Mesendoderm (in vitro differentiated cells): ENCODE data around the gene OR10A5. TPM values are rescaled to one million over a fixed set of nuclear protein-coding genes. Genes with fewer than 3 reads are reported as not detected.
"Not testable (repeated sequence)": the region's sequence is repeated elsewhere in the genome, so short reads cannot be mapped to it uniquely, and the experiment has no call there.

Experiments
- DNase-seq: peaks from one replicate; pipeline ENCODE4 v3.0.0; 2013
- H2AK5ac ChIP-seq: 2 replicates; pipeline ENCODE4 v1.6.1; 2013; ENCODE audit warnings: low read length, inconsistent platforms
- H2BK120ac ChIP-seq: 2 replicates; pipeline ENCODE4 v1.6.1; 2013; ENCODE audit warnings: low read depth, mild to moderate bottlenecking, low read length, moderate library complexity, mixed read lengths
- H2BK15ac ChIP-seq: replicated peaks from 2 replicates; pipeline ENCODE4 v1.6.1; 2013; ENCODE audit warnings: low read depth, mild to moderate bottlenecking, moderate library complexity
- H2BK5ac ChIP-seq: 2 replicates; pipeline ENCODE4 v1.6.1; 2013; ENCODE audit warnings: low read length, inconsistent platforms
- H3K18ac ChIP-seq: 2 replicates; pipeline ENCODE4 v1.6.1; 2013; ENCODE audit warnings: mild to moderate bottlenecking, low read length, mixed read lengths
- H3K23ac ChIP-seq: one replicate; pipeline ENCODE4 v1.6.1; 2013; ENCODE audit warnings: low read length
- H3K27ac ChIP-seq: 2 replicates; pipeline ENCODE4 v1.5.1; 2013; ENCODE audit warnings: low read depth, mild to moderate bottlenecking, inconsistent platforms, low read length, moderate library complexity
- H3K27me3 ChIP-seq: 2 replicates; pipeline ENCODE4 v1.6.1; 2013; ENCODE audit warnings: low read length, control low read depth, mild to moderate bottlenecking, inconsistent platforms; ENCODE audit not compliant: insufficient read depth, poor library complexity
- H3K36me3 ChIP-seq: 2 replicates; pipeline ENCODE4 v1.6.1; 2013; ENCODE audit warnings: low read length, inconsistent platforms; ENCODE audit not compliant: control insufficient read depth, insufficient read depth
- H3K4ac ChIP-seq: one replicate; pipeline ENCODE4 v1.6.1; 2013; ENCODE audit warnings: low read depth, mild to moderate bottlenecking, low read length, moderate library complexity
- H3K4me1 ChIP-seq: 2 replicates; pipeline ENCODE4 v1.6.1; 2013; ENCODE audit warnings: low read depth, low read length, inconsistent platforms; ENCODE audit not compliant: control insufficient read depth
- H3K4me2 ChIP-seq: 2 replicates; pipeline ENCODE4 v1.6.1; 2013; ENCODE audit warnings: low read length
- H3K4me3 ChIP-seq: 2 replicates; pipeline ENCODE4 v1.5.1; 2013; ENCODE audit warnings: mild to moderate bottlenecking, low read length
- H3K56ac ChIP-seq: one replicate; pipeline ENCODE4 v1.6.1; 2013; ENCODE audit warnings: low read length
- H3K79me1 ChIP-seq: 2 replicates; pipeline ENCODE4 v1.6.1; 2013; ENCODE audit warnings: low read length, inconsistent platforms
- H3K79me2 ChIP-seq: 2 replicates; pipeline ENCODE4 v1.6.1; 2013; ENCODE audit warnings: mild to moderate bottlenecking, low read length; ENCODE audit not compliant: control insufficient read depth, insufficient read depth
- H3K9ac ChIP-seq: 2 replicates; pipeline ENCODE4 v1.6.1; 2013; ENCODE audit warnings: low read length, inconsistent platforms
- H4K5ac ChIP-seq: one replicate; pipeline ENCODE4 v1.6.1; 2013; ENCODE audit warnings: low read length
- H4K8ac ChIP-seq: one replicate; pipeline ENCODE4 v1.6.1; 2013; ENCODE audit warnings: low read depth, mild to moderate bottlenecking, control low read depth, low read length, moderate library complexity
- WGBS: extraction: QIAGEN DNeasy Blood & Tissue Kit; methylation state at CpG from one replicate; pipeline ENCODE4 v1.1.7; 2013; ENCODE audit warnings: low lambda C conversion rate, missing lambda C conversion rate; ENCODE audit not compliant: insufficient coverage; ENCODE audit errors: extremely low coverage; 5-methylcytosine and 5-hydroxymethylcytosine counted together
- polyA plus RNA-seq, 2 experiments: library from polyadenylated mRNA; stranded (reverse); fragments of 200-250 nt; gene quantifications; one replicate each; pipeline ENCODE4 v1.2.3, GENCODE V29; 2013

The OR10A5 gene
- not detected for polyA plus RNA-seq (2013, experiment 1 of 2)
- polyA plus RNA-seq (2013, experiment 2 of 2), result not detected

DNA sequence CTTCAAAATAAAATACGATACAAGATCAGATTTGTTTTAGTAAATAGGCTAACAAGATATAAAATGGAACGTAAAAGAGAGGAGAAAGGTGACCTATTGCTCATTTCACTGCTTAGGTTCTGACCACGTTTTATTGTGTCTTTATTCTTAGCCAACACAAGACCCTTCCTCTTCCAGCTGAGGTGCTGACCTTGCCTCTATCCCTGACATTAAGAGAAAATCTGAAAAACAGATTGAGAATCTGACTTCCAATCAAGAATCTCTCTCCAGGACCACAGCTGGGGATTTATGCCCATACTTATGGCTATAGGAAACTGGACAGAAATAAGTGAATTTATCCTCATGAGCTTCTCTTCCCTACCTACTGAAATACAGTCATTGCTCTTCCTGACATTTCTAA is at the start of gene OR10A5:
Gene OR10A5 (plus strand): TSS at position 301 of the 400 bp plus-strand sequence. CDS start 0 bp downstream, at position 301.
- H2AK5ac ChIP-seq, result no peak within 1 kb of the TSS
- no peak within 1 kb of the TSS for H4K5ac ChIP-seq
- H3K4me3 ChIP-seq, result no peak within 1 kb of the TSS
- DNase-seq, result no peak
- no peaks in the 10 kb centered on the region for H3K4me1 ChIP-seq
- H3K79me2 ChIP-seq, result no peaks in the 10 kb centered on the region
- no peak within 1 kb of the TSS for H2BK15ac ChIP-seq
- H3K56ac ChIP-seq, result no peak within 1 kb of the TSS
- H3K27ac ChIP-seq, result no peak within 1 kb of the TSS
- H4K8ac ChIP-seq, result no peak within 1 kb of the TSS
- no peak within 1 kb of the TSS for H3K9ac ChIP-seq
- no peak within 1 kb of the TSS for H3K4me2 ChIP-seq
- H3K4ac ChIP-seq, result no peak within 1 kb of the TSS
- H3K27me3 ChIP-seq, result no peaks in the 10 kb centered on the region
- no peaks in the 10 kb centered on the region for H3K36me3 ChIP-seq
- H2BK120ac ChIP-seq, result no peak within 1 kb of the TSS
- H2BK5ac ChIP-seq, result no peak within 1 kb of the TSS
- no peak within 1 kb of the TSS for H3K23ac ChIP-seq
- WGBS, result 100% methylated on average over 1 of the region's 3 CpGs
- no peak within 1 kb of the TSS for H3K18ac ChIP-seq
- no peaks in the 10 kb centered on the region for H3K79me1 ChIP-seq

DNA sequence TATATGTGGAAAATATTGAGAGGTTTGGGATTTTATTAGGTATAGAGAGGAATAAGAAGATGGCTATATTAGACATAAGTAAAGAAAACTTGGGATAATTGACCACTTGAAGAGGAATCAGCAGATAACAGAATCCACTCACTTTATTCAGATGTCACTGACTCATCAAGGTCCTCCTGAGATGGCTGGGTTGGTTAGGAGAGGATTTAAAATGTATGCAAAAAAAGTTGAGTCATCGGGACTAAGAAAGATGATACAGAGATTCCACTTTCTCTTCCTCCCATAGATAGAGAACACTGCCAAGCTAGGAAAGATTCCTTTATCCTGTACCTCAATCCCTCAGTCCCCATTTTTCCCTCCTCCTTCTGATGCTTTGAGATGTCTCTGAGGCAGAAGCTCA is 46.1 kb upstream of the OR10A5 start, which contains the start of gene OR6A2:
Gene OR6A2 (minus strand): TSS at position 288 of the 400 bp plus-strand sequence. CDS start 3,981 bp downstream, outside the sequence.
- no CpG with 5 or more reads among the region's 1 CpG for WGBS
- Histone ChIP-seq H3K9ac (no peak within 1 kb of the TSS), H3K36me3 (no peaks in the 10 kb centered on the region)

DNA sequence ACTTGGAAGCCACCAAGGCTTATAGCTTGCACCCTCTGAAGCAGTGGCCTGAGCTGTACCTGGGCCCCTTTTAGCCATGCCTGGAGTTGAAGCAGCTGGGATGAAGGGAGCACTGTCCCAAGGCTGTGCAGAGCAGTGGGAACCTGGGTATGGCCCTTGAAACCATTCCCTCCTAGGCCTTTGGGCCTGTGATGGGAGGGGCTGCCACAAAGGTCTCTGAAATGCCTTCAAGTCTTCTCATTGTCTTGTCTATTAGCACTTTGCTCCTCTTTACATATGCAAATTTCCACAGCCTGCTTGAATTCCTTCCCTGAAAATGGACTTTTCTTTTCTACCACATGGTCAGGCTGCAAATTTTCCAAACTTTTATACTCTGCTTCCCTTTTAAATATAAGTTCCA is 44.4 kb upstream of the OR10A5 start:
- H4K8ac ChIP-seq, H3K36me3 ChIP-seq, H3K23ac ChIP-seq, H3K79me1 ChIP-seq, H3K18ac ChIP-seq, H3K4me2 ChIP-seq, H4K5ac ChIP-seq, DNase-seq, H3K4ac ChIP-seq, H3K27me3 ChIP-seq, H2AK5ac ChIP-seq, H3K4me3 ChIP-seq, H2BK5ac ChIP-seq, H2BK120ac ChIP-seq, H3K27ac ChIP-seq, H3K56ac ChIP-seq, H3K79me2 ChIP-seq, H3K9ac ChIP-seq, H2BK15ac ChIP-seq, H3K4me1 ChIP-seq: not testable (repeated sequence)

More for the DNA sequence above, 46.1 kb upstream of the OR10A5 start, which contains the start of gene OR6A2:
- DNase-seq, result peak; percentile 23
- no peak within 1 kb of the TSS for H3K18ac ChIP-seq
- H3K4me3 ChIP-seq, result no peak within 1 kb of the TSS
- no peak within 1 kb of the TSS for H3K4ac ChIP-seq
- no peak within 1 kb of the TSS for H3K56ac ChIP-seq
- H3K23ac ChIP-seq, result no peak within 1 kb of the TSS
- no peaks in the 10 kb centered on the region for H3K79me2 ChIP-seq
- H2BK15ac ChIP-seq, result no peak within 1 kb of the TSS
- no peak within 1 kb of the TSS for H2BK5ac ChIP-seq
- no peaks in the 10 kb centered on the region for H3K4me1 ChIP-seq
- H3K79me1 ChIP-seq, result no peaks in the 10 kb centered on the region
- H3K27ac ChIP-seq, result no peak within 1 kb of the TSS
- H3K4me2 ChIP-seq, result no peak within 1 kb of the TSS
- H3K27me3 ChIP-seq, result no peaks in the 10 kb centered on the region
- H2AK5ac ChIP-seq, result no peak within 1 kb of the TSS
- no peak within 1 kb of the TSS for H2BK120ac ChIP-seq
- H4K5ac ChIP-seq, result no peak within 1 kb of the TSS
- no peak within 1 kb of the TSS for H4K8ac ChIP-seq

GRCh38 chr11:6812390-6813005 is 33.0 kb upstream of the OR10A5 start:
- Histone ChIP-seq H3K79me2 (no peaks in the 10 kb centered on the region), H2BK5ac (no peak overlapping the region), H3K4me2 (no peak overlapping the region), H3K27me3 (no peaks in the 10 kb centered on the region), H3K4me1 (no peaks in the 10 kb centered on the region), H2BK15ac (no peak overlapping the region), H3K4me3 (no peak overlapping the region), H2AK5ac (no peak overlapping the region), H3K79me1 (no peaks in the 10 kb centered on the region), H3K18ac (no peak overlapping the region), H3K56ac (no peak overlapping the region), H3K27ac (no peak overlapping the region), H3K23ac (no peak overlapping the region), H4K8ac (no peak overlapping the region), H3K36me3 (no peaks in the 10 kb centered on the region), H2BK120ac (no peak overlapping the region), H3K4ac (no peak overlapping the region), H4K5ac (no peak overlapping the region), H3K9ac (no peak overlapping the region)
- DNase-seq, result peak; percentile 76
- no CpG with 5 or more reads among the region's 6 CpGs for WGBS

- no peak overlapping the region for H3K4me3 ChIP-seq
Measured at GRCh38 chr11:6813656-6814055, 31.8 kb upstream of the OR10A5 start.

DNA sequence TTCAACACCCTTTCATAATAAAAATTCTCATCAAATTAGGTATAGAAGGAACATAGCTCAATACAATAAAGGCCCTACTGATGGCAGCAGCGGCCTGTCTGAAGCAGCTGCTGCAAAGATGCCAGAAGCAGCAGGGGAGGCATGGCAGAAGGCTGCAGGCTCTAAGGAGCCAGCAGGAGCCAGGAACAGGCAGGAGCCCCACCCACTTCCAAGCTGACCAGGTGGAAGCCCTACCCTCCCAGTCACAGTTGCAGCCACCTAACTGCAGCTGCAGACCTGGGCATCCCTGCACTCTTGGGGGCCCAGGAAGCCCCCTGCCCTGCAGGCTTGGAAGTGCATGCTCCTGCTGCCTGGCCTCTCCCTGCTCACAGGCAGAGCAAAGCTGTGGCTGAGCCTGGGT is 27.8 kb upstream of the OR10A5 start:
- no peaks in the 10 kb centered on the region for H3K79me1 ChIP-seq
- peak; percentile 82 for DNase-seq
- no peak overlapping the region for H3K27ac ChIP-seq
- H3K56ac ChIP-seq, result no peak overlapping the region
- H2BK120ac ChIP-seq, result no peak overlapping the region
- no peak overlapping the region for H3K18ac ChIP-seq
- no peak overlapping the region for H3K4me3 ChIP-seq
- H3K36me3 ChIP-seq, result no peaks in the 10 kb centered on the region
- no peak overlapping the region for H3K23ac ChIP-seq
- no peaks in the 10 kb centered on the region for H3K27me3 ChIP-seq
- no peak overlapping the region for H4K8ac ChIP-seq
- H3K4ac ChIP-seq, result no peak overlapping the region
- no peak overlapping the region for H2BK15ac ChIP-seq
- H2BK5ac ChIP-seq, result no peak overlapping the region
- no peaks in the 10 kb centered on the region for H3K4me1 ChIP-seq
- no peak overlapping the region for H3K9ac ChIP-seq
- no CpG with 5 or more reads among the region's 1 CpG for WGBS
- H2AK5ac ChIP-seq, result no peak overlapping the region
- H4K5ac ChIP-seq, result no peak overlapping the region
- H3K4me2 ChIP-seq, result no peak overlapping the region
- no peaks in the 10 kb centered on the region for H3K79me2 ChIP-seq

More at GRCh38 chr11:6813656-6814055, 31.8 kb upstream of the OR10A5 start:
- H4K5ac ChIP-seq, result no peak overlapping the region
- H3K18ac ChIP-seq, result no peak overlapping the region
- H3K4me1 ChIP-seq, result no peaks in the 10 kb centered on the region
- WGBS, result no CpG with 5 or more reads among the region's 2 CpGs
- no peak overlapping the region for H4K8ac ChIP-seq
- H3K79me2 ChIP-seq, result no peaks in the 10 kb centered on the region
- H3K23ac ChIP-seq, result no peak overlapping the region
- H3K36me3 ChIP-seq, result no peaks in the 10 kb centered on the region
- H3K9ac ChIP-seq, result no peak overlapping the region
- H3K56ac ChIP-seq, result no peak overlapping the region
- DNase-seq, result no peak
- H2AK5ac ChIP-seq, result no peak overlapping the region
- H2BK5ac ChIP-seq, result no peak overlapping the region
- H3K4me2 ChIP-seq, result no peak overlapping the region
- H3K4ac ChIP-seq, result no peak overlapping the region
- H2BK15ac ChIP-seq, result no peak overlapping the region
- H3K27ac ChIP-seq, result no peak overlapping the region
- H3K27me3 ChIP-seq, result no peaks in the 10 kb centered on the region
- no peak overlapping the region for H2BK120ac ChIP-seq
- no peaks in the 10 kb centered on the region for H3K79me1 ChIP-seq
